ENCODE data around the gene STK32C.

STK32C gene

GRCh38 chr10:132189016-132189415, 118.7 kb downstream of the STK32C start:
- no peaks in the 10 kb centered on the region for H3K9me3 ChIP-seq (ENCODE audit: control insufficient read depth, insufficient read depth, low read length)
- H3K36me3 ChIP-seq (ENCODE audit: insufficient read depth, low read length), result peaks cover 7% of the 10 kb centered on the region; the same call in 1 of the 2 replicates
- no peak overlapping the region for H3K9ac ChIP-seq (ENCODE audit: low read depth, low read length)

GRCh38 chr10:132188331-132188730, 119.4 kb downstream of the STK32C start:
- no peaks in the 10 kb centered on the region for H3K9me3 ChIP-seq (ENCODE audit: control insufficient read depth, insufficient read depth, low read length)
- no peak overlapping the region for H3K9ac ChIP-seq (ENCODE audit: low read depth, low read length)
- H3K36me3 ChIP-seq (ENCODE audit: insufficient read depth, low read length), result peaks cover 4% of the 10 kb centered on the region; the same call in 1 of the 2 replicates
- no peaks in the 10 kb centered on the region; the same call in 1 of the 2 replicates for H3K4me1 ChIP-seq (ENCODE audit: insufficient read depth, low read length)

More at GRCh38 chr10:132189016-132189415, 118.7 kb downstream of the STK32C start:
- H3K4me1 ChIP-seq (ENCODE audit: insufficient read depth, low read length), result no peaks in the 10 kb centered on the region; the same call in 1 of the 2 replicates

- Histone ChIP-seq H3K36me3 (ENCODE audit: insufficient read depth, low read length) (0 out of 2 replicates have a peak, but pooled peaks cover 4% of the 10 kb centered on the region), H3K4me1 (ENCODE audit: insufficient read depth, low read length) (no peaks in the 10 kb centered on the region; the same call in 1 of the 2 replicates)
Observed at GRCh38 chr10:132187430-132188138, 120.2 kb downstream of the STK32C start.

GRCh38 chr10:132186488-132187429, 121.0 kb downstream of the STK32C start, which contains the start of gene DPYSL4:
TSS of gene DPYSL4 (plus strand) at chr10:132186948. CDS start at chr10:132187064, 116 bp downstream.
- Histone ChIP-seq H3K9me3 (ENCODE audit: control insufficient read depth, insufficient read depth, low read length) (no peaks in the 10 kb centered on the region), H3K4me1 (ENCODE audit: insufficient read depth, low read length) (no peaks in the 10 kb centered on the region; the same call in 1 of the 2 replicates), H3K36me3 (ENCODE audit: insufficient read depth, low read length) (0 out of 2 replicates have a peak, but pooled peaks cover 4% of the 10 kb centered on the region), H3K9ac (ENCODE audit: low read depth, low read length) (peak within 1 kb of the TSS; percentile 73)

More at GRCh38 chr10:132187430-132188138, 120.2 kb downstream of the STK32C start:
- peak overlapping the region; percentile 73 for H3K9ac ChIP-seq (ENCODE audit: low read depth, low read length)
- H3K9me3 ChIP-seq (ENCODE audit: control insufficient read depth, insufficient read depth, low read length), result no peaks in the 10 kb centered on the region

- Histone ChIP-seq H3K9me3 (ENCODE audit: control insufficient read depth, insufficient read depth, low read length) (no peaks in the 10 kb centered on the region), H3K4me1 (ENCODE audit: insufficient read depth, low read length) (no peaks in the 10 kb centered on the region; the same call in 1 of the 2 replicates), H3K9ac (ENCODE audit: low read depth, low read length) (peak overlapping the region; percentile 36; the same call in 1 of the 2 replicates), H3K36me3 (ENCODE audit: insufficient read depth, low read length) (0 out of 2 replicates have a peak, but pooled peaks cover 4% of the 10 kb centered on the region)
Observed at GRCh38 chr10:132185601-132186487, 121.9 kb downstream of the STK32C start.

GRCh38 chr10:132184816-132185593, 122.7 kb downstream of the STK32C start:
- no peaks in the 10 kb centered on the region for H3K9me3 ChIP-seq (ENCODE audit: control insufficient read depth, insufficient read depth, low read length)
- no peaks in the 10 kb centered on the region for H3K36me3 ChIP-seq (ENCODE audit: insufficient read depth, low read length)
- no peaks in the 10 kb centered on the region; the same call in 1 of the 2 replicates for H3K4me1 ChIP-seq (ENCODE audit: insufficient read depth, low read length)
- no peak overlapping the region for H3K9ac ChIP-seq (ENCODE audit: low read depth, low read length)

- no peaks in the 10 kb centered on the region for H3K36me3 ChIP-seq (ENCODE audit: insufficient read depth, low read length)
- no peaks in the 10 kb centered on the region for H3K9me3 ChIP-seq (ENCODE audit: control insufficient read depth, insufficient read depth, low read length)
- H3K9ac ChIP-seq (ENCODE audit: low read depth, low read length), result no peak overlapping the region
- no peaks in the 10 kb centered on the region; the same call in 1 of the 2 replicates for H3K4me1 ChIP-seq (ENCODE audit: insufficient read depth, low read length)
Observed at GRCh38 chr10:132183046-132183445, 124.7 kb downstream of the STK32C start.

GRCh38 chr10:132182591-132182990, 125.2 kb downstream of the STK32C start:
- no peaks in the 10 kb centered on the region for H3K9me3 ChIP-seq (ENCODE audit: control insufficient read depth, insufficient read depth, low read length)
- no peaks in the 10 kb centered on the region for H3K36me3 ChIP-seq (ENCODE audit: insufficient read depth, low read length)
- H3K4me1 ChIP-seq (ENCODE audit: insufficient read depth, low read length), result no peaks in the 10 kb centered on the region; the same call in 1 of the 2 replicates
- no peak overlapping the region for H3K9ac ChIP-seq (ENCODE audit: low read depth, low read length)

GRCh38 chr10:132181691-132182425, 125.9 kb downstream of the STK32C start:
- no peak overlapping the region for H3K9ac ChIP-seq (ENCODE audit: low read depth, low read length)
- H3K4me1 ChIP-seq (ENCODE audit: insufficient read depth, low read length), result no peaks in the 10 kb centered on the region; the same call in 1 of the 2 replicates
- H3K36me3 ChIP-seq (ENCODE audit: insufficient read depth, low read length), result no peaks in the 10 kb centered on the region
- H3K9me3 ChIP-seq (ENCODE audit: control insufficient read depth, insufficient read depth, low read length), result no peaks in the 10 kb centered on the region

- H3K36me3 ChIP-seq (ENCODE audit: insufficient read depth, low read length), result no peaks in the 10 kb centered on the region
- H3K9me3 ChIP-seq (ENCODE audit: control insufficient read depth, insufficient read depth, low read length), result no peaks in the 10 kb centered on the region
- H3K4me1 ChIP-seq (ENCODE audit: insufficient read depth, low read length), result peaks cover 6% of the 10 kb centered on the region
- no peak overlapping the region for H3K9ac ChIP-seq (ENCODE audit: low read depth, low read length)
Observed at GRCh38 chr10:132180736-132181135, 127.0 kb downstream of the STK32C start.

GRCh38 chr10:132179551-132180392, 128.0 kb downstream of the STK32C start:
- no peak overlapping the region for H3K9ac ChIP-seq (ENCODE audit: low read depth, low read length)
- H3K36me3 ChIP-seq (ENCODE audit: insufficient read depth, low read length), result no peaks in the 10 kb centered on the region
- no peaks in the 10 kb centered on the region for H3K9me3 ChIP-seq (ENCODE audit: control insufficient read depth, insufficient read depth, low read length)
- peaks cover 6% of the 10 kb centered on the region; the same call in 1 of the 2 replicates for H3K4me1 ChIP-seq (ENCODE audit: insufficient read depth, low read length)

Measured in ES-I3 (cell line).